Measurements from ENCODE around the gene JAKMIP3.

DNA sequence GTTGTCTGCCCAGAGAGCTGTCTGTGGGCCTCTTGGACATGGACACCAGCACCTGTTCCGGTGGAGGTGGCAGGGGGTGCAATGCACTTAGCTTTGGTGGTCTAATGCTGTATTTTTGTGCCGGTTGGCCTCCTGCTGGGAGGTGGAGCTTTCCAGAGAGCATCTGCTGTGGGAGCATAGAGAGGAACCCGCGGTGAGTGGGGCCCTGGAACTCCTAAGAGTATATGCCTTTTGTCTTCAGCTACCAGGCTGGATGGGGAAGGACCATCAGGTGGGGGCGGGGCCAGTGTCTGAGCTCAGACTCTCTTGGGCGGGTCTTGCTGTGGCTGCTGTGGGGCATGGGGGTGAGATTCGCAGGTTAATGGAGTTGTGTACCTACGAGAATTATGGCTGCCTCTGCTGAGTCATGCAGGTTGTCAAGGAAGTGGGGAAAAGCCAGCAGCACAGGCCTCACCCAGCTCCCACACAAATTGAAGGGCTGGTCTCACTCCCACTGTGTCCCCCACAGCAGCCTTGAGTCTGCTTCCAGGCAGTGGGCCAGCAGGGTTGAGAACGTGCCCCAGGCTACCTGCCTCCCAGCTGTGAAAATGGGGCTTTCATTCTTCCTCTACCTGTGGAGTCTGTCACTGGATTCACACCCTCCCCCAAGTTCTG, 29.0 kb downstream of the JAKMIP3 start:
- TF ChIP-seq POLR2A (IDR thresholded peaks at IDR 0.05): no peak
- TF ChIP-seq, protein P1, sequence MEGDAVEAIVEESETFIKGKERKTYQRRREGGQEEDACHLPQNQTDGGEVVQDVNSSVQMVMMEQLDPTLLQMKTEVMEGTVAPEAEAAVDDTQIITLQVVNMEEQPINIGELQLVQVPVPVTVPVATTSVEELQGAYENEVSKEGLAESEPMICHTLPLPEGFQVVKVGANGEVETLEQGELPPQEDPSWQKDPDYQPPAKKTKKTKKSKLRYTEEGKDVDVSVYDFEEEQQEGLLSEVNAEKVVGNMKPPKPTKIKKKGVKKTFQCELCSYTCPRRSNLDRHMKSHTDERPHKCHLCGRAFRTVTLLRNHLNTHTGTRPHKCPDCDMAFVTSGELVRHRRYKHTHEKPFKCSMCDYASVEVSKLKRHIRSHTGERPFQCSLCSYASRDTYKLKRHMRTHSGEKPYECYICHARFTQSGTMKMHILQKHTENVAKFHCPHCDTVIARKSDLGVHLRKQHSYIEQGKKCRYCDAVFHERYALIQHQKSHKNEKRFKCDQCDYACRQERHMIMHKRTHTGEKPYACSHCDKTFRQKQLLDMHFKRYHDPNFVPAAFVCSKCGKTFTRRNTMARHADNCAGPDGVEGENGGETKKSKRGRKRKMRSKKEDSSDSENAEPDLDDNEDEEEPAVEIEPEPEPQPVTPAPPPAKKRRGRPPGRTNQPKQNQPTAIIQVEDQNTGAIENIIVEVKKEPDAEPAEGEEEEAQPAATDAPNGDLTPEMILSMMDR (IDR thresholded peaks at IDR 0.05): no peak
